A549 treated with CORT108297 at 1 μM for 4 hours (cell line): Measurements from ENCODE around the gene RAB37. TPM values are rescaled to one million over a fixed set of nuclear protein-coding genes. Genes with fewer than 3 reads are reported as not detected.

Experiments
- total RNA-seq: library from RNA; stranded (reverse); fragments of 200-300 nt; extraction: Qiagen RNA extraction; gene quantifications from 5 replicates; pipeline ENCODE4 v1.2.3, GENCODE V29; 2022

RAB37 gene
- total RNA-seq: 0.87 to 1.7 TPM (median 1.2 TPM) in 5 replicates

GRCh38 chr17:74736513-74737298, at the start of gene RAB37:
Gene RAB37 (plus strand): TSS chr17:74737256. CDS start chr17:74737273, 17 bp downstream.

GRCh38 chr17:74712756-74713155, 24.3 kb upstream of the RAB37 start, which contains the start of gene CD300LF:
Gene CD300LF (minus strand): TSS chr17:74712923. CDS start chr17:74712866, 57 bp downstream.

DNA sequence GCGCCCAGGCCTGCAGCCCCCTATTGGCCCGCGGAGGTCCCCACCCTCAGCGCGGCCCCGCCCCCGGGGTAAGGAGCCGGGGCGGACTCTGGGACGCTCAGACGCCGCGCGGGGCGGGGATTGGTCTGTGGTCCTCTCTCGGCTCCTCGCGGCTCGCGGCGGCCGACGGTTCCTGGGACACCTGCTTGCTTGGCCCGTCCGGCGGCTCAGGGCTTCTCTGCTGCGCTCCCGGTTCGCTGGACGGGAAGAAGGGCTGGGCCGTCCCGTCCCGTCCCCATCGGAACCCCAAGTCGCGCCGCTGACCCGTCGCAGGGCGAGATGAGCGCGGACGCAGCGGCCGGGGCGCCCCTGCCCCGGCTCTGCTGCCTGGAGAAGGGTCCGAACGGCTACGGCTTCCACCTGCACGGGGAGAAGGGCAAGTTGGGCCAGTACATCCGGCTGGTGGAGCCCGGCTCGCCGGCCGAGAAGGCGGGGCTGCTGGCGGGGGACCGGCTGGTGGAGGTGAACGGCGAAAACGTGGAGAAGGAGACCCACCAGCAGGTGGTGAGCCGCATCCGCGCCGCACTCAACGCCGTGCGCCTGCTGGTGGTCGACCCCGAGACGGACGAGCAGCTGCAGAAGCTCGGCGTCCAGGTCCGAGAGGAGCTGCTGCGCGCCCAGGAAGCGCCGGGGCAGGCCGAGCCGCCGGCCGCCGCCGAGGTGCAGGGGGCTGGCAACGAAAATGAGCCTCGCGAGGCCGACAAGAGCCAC, 11.6 kb downstream of the RAB37 start, which contains the start of gene NHERF1:
Gene NHERF1 (plus strand): TSS at position 100 of the 750 bp plus-strand sequence. CDS start 219 bp downstream, at position 319.

GRCh38 chr17:74776044-74776962, 39.2 kb downstream of the RAB37 start, which contains the start of gene NAT9:
Gene NAT9 (minus strand): TSS chr17:74776345. CDS start chr17:74775698, 647 bp downstream.

Other genes with a start within 250 kb of the RAB37 start
- gene CD300LB, start 205.8 kb upstream of the RAB37 start, total RNA-seq: 0.03 to 0.14 TPM (median 0.09 TPM) in 4 of 5 replicates, not detected in the other
- 0.09 to 0.20 TPM (median 0.16 TPM) in 5 replicates for gene CD300C, start 191.1 kb upstream of the RAB37 start, total RNA-seq
- 0.32 to 0.76 TPM (median 0.53 TPM) in 5 replicates for gene CD300H, start 169.7 kb upstream of the RAB37 start, total RNA-seq
- not detected in 5 replicates for gene CD300LD, start 145.0 kb upstream of the RAB37 start, total RNA-seq
- 0.02 TPM in 1 of 5 replicates, not detected in the others for gene CD300E, start 113.5 kb upstream of the RAB37 start, total RNA-seq
- not detected in 5 replicates for gene CD300LF, start 24.3 kb upstream of the RAB37 start, total RNA-seq
- 35.3 to 45.9 TPM (median 44.4 TPM) in 5 replicates for gene NHERF1, start 11.4 kb downstream of the RAB37 start, total RNA-seq
- gene NAT9, start 39.1 kb downstream of the RAB37 start, total RNA-seq: 52.9 to 62.5 TPM (median 57.2 TPM) in 5 replicates
- gene GRIN2C, start 122.6 kb downstream of the RAB37 start, total RNA-seq: 0.07 to 0.61 TPM (median 0.24 TPM) in 5 replicates
- gene FDXR, start 135.7 kb downstream of the RAB37 start, total RNA-seq: 48.6 to 77.1 TPM (median 65.5 TPM) in 5 replicates
- gene FADS6, start 156.4 kb downstream of the RAB37 start, total RNA-seq: 0.06 to 0.12 TPM in 2 of 5 replicates, not detected in the others
- 0.03 to 0.11 TPM (median 0.08 TPM) in 5 replicates for gene USH1G, start 186.0 kb downstream of the RAB37 start, total RNA-seq
- 0.05 to 0.08 TPM (median 0.05 TPM) in 4 of 5 replicates, not detected in the other for gene OTOP2, start 187.0 kb downstream of the RAB37 start, total RNA-seq
- gene OTOP3, start 198.6 kb downstream of the RAB37 start, total RNA-seq: 0.05 TPM in 1 of 5 replicates, not detected in the others
- 6.0 to 9.9 TPM (median 9.0 TPM) in 5 replicates for gene HID1, start 235.5 kb downstream of the RAB37 start, total RNA-seq